Stimulated activated CD4-positive, alpha-beta T cell treated with anti-CD3 and anti-CD28 coated beads, TNF-alpha, amount 100 ng/mL, for 24 hours (primary cell): ENCODE measurements around the gene HHAT.

Experiments
- DNase-seq, 3 experiments: peaks; one replicate each; pipeline ENCODE4 v3.0.0-alpha.2; 2020; ENCODE audit warnings: low read depth in 3 of 3

The HHAT gene

GRCh38 chr1:210440081-210440480 is 111.4 kb downstream of the HHAT start:
- no peak for DNase-seq

- DNase-seq, result no peak
Measured at GRCh38 chr1:210441028-210441427, 112.3 kb downstream of the HHAT start.

GRCh38 chr1:210445485-210445884 is 116.8 kb downstream of the HHAT start:
- DNase-seq, result no peak

GRCh38 chr1:210445931-210446330 is 117.2 kb downstream of the HHAT start:
- DNase-seq, result no peak

- DNase-seq, result peak; percentile 66 to 87 (median 76)
Measured at GRCh38 chr1:210446479-210446878, 117.8 kb downstream of the HHAT start.

- no peak for DNase-seq
Measured at GRCh38 chr1:210447456-210448057, 118.9 kb downstream of the HHAT start.

- peak in 1 of 3 experiments; percentile 16 for DNase-seq
Measured at GRCh38 chr1:210448297-210448892, 119.7 kb downstream of the HHAT start.

GRCh38 chr1:210455840-210456603 is 127.3 kb downstream of the HHAT start:
- no peak for DNase-seq

- DNase-seq, result no peak
Measured at GRCh38 chr1:210456731-210457255, 128.1 kb downstream of the HHAT start.

GRCh38 chr1:210457568-210457967 is 128.9 kb downstream of the HHAT start:
- no peak for DNase-seq

GRCh38 chr1:210464519-210465039 is 135.9 kb downstream of the HHAT start:
- DNase-seq, result peak in 1 of 3 experiments; percentile 8

GRCh38 chr1:210465150-210465549 is 136.4 kb downstream of the HHAT start:
- DNase-seq, result no peak

- no peak for DNase-seq
Measured at GRCh38 chr1:210467440-210468043, 138.8 kb downstream of the HHAT start.

GRCh38 chr1:210469441-210469840 is 140.7 kb downstream of the HHAT start:
- no peak for DNase-seq

- DNase-seq, result no peak
Measured at GRCh38 chr1:210475321-210475720, 146.6 kb downstream of the HHAT start.

- no peak for DNase-seq
Measured at GRCh38 chr1:210475806-210476205, 147.1 kb downstream of the HHAT start.

- DNase-seq, result no peak
Measured at GRCh38 chr1:210476730-210477129, 148.0 kb downstream of the HHAT start.

GRCh38 chr1:210477328-210477924 is 148.7 kb downstream of the HHAT start:
- DNase-seq, result no peak

- no peak for DNase-seq
Measured at GRCh38 chr1:210478820-210479219, 150.1 kb downstream of the HHAT start.

- DNase-seq, result no peak
Measured at GRCh38 chr1:210482491-210482890, 153.8 kb downstream of the HHAT start.

GRCh38 chr1:210482945-210483617 is 154.4 kb downstream of the HHAT start:
- no peak for DNase-seq
